22Rv1 (cell line): ENCODE results near the gene TAAR2.
"Not testable (repeated sequence)": the region's sequence is repeated elsewhere in the genome, so short reads cannot be mapped to it uniquely, and the experiment has no call there.

Experiments used
- H3K27ac ChIP-seq: fragments of 450-650 bp; 2 replicates; pipeline ENCODE4 v1.5.1; 2017
- ZFX ChIP-seq: fragments of 450-650 bp; IDR thresholded peaks from 2 replicates; pipeline ENCODE4 v1.6.1; 2017; ENCODE audit warnings: antibody characterized with exemption, borderline replicate concordance
- TF ChIP-seq, protein P1 (sequence below): fragments of 450-650 bp; IDR thresholded peaks from 2 replicates; pipeline ENCODE4 v1.5.1; 2017; ENCODE audit warnings: mild to moderate bottlenecking

The TAAR2 gene

DNA sequence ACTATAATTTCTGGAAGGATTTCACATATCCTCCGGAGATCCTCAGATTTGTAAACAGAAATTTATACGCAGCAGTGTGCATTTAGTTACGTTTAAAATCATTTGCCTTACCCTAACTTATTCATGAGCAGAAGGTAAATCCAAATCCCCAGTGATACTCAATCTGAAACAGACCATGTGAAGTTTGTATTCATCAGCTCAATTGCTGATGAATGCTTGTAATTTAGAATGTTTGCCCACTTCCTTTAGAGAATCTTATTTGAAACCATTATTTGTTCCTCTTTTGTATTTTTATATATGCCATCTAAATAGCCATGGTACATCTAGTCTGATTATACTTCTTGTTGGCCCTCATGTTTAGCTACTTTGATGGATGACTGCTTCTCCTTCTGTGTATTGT, 19.5 kb upstream of the TAAR2 start:
- H3K27ac ChIP-seq = no peak overlapping the region
- no peak for TF ChIP-seq ZFX
- TF ChIP-seq, protein P1, sequence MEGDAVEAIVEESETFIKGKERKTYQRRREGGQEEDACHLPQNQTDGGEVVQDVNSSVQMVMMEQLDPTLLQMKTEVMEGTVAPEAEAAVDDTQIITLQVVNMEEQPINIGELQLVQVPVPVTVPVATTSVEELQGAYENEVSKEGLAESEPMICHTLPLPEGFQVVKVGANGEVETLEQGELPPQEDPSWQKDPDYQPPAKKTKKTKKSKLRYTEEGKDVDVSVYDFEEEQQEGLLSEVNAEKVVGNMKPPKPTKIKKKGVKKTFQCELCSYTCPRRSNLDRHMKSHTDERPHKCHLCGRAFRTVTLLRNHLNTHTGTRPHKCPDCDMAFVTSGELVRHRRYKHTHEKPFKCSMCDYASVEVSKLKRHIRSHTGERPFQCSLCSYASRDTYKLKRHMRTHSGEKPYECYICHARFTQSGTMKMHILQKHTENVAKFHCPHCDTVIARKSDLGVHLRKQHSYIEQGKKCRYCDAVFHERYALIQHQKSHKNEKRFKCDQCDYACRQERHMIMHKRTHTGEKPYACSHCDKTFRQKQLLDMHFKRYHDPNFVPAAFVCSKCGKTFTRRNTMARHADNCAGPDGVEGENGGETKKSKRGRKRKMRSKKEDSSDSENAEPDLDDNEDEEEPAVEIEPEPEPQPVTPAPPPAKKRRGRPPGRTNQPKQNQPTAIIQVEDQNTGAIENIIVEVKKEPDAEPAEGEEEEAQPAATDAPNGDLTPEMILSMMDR = no peak

DNA sequence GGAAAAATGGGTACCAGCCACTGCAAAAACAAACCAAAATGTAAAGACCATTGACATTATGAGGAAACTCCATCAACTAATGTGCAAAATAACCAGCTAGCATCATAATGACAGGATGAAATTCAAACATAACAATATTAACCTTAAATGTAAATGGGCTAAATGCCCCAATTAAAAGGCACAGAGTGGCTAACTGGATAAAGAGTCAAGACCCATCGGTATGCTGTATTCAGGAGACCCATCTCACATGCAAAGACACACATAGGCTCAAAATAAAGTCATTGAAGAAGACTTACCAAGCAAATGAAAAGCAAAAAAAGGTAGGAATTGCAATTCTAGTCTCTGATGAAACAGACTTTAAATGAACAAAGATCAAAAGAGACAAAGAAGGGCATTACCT, 13.1 kb upstream of the TAAR2 start:
- H3K27ac ChIP-seq = not testable (repeated sequence)

DNA sequence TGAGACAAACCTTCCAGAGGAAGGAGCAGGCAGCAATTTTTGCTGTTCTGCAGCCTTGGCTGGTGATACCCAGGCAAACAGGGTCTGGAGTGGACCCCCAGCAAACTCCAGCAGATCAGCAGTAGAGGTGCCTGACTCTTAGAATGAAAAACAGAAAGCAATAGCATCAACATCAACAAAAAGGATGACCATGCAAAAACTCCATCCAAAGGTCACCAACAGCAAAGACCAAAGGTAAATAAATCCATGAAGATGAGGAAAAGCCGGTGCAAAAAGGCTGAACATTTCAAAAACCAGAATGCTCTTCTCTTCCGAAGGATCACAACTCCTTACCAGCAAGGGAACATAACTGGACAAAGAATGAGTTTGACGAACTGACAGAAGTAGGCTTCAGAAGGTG, 11.8 kb upstream of the TAAR2 start:
- H3K27ac ChIP-seq = not testable (repeated sequence)

DNA sequence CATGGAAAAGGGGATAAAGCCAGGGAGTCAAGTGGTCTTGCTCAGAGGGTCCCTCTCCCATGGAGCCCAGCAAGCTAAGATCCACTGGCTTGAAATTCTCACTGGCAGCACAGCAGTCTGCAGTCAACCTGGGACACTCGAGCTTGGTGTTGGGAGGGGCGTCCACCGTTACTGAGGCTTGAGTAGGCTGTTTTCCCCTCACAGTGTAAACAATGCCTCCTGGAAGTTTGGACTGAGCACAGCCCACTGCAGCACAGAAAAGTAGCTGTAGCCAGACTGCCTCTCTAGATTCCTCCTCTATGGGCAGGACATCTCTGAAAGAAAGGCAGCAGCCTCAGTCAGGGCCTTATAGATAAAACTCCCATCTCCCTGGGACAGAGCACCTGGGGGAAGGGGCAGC, 11.2 kb upstream of the TAAR2 start:
- not testable (repeated sequence) for H3K27ac ChIP-seq

DNA sequence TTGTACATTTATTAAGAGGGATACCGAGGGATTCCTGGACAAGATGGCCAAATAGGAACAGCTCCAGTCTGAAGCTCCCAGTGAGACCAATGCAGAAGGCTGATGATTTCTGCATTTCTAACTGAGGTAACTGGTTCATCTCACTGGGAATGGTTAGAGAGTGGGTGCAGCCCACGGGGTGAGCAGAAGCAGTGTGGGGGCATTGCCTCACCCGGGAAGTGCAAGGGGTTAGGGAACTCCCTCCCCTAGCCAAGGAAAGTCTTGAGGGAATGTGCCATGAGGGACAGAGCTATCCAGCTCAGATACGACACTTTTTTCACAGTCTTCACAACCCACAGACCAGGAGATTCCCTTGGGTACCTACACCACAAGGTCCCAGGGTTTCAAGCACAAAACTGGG, 10.7 kb upstream of the TAAR2 start:
- no peak overlapping the region for H3K27ac ChIP-seq
- TF ChIP-seq ZFX = no peak
- TF ChIP-seq, protein P1 = no peak

DNA sequence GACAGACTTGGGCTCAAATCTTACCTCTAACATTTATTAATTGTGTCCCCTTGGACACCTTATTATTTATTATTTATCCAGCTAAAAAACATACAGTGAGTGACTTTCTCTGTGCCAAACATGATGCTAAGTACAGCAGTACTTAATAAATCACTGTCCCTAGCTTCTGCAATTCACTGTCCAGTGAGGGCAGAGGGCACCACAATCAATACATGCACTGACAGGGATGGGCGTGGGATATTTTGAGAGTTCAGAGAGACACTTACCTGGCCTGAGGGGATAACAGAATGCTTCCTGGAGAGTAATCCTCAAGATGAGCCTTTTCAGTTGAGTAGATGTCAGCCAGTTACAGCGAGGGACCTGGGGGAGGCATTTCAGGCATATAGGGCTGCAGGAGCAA, 9.3 kb upstream of the TAAR2 start:
- H3K27ac ChIP-seq = no peak overlapping the region
- no peak for TF ChIP-seq ZFX
- TF ChIP-seq, protein P1 = no peak

DNA sequence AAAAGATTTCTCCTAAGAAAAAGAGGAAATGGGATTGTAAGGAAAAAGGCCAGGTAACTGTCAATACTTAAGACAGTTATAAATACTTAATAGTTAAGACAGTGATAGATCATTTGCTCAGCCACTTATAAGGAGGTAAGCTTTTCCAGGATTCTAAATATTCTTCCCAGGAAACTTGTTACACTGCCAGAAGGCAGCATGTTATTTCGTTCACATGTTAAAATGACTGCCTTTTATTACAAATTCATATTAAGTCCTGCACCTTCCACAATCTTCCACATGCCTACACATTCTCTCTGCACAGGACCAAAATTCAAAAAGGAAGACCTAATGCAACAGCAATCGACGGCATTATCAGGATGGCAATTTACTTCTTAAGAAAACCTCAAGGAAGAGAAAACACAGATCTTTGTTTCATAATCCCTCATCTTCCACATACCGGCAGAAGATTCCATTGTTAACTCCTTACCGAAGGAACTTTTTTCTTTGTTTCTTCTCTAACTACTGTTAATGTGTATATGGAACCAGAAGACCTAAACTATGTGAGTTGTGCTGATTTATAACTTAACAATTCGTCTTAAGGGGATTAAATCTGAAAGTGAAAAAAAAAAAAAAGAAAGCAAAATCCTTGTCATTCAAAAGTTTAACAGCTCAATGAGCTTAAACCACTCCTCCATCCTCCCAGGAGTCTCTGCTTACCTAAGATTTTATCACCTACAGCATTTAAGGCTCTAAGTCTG, 799 bp downstream of the TAAR2 start:
- TF ChIP-seq ZFX = no peak
- TF ChIP-seq, protein P1 = no peak
- no peak overlapping the region for H3K27ac ChIP-seq

DNA sequence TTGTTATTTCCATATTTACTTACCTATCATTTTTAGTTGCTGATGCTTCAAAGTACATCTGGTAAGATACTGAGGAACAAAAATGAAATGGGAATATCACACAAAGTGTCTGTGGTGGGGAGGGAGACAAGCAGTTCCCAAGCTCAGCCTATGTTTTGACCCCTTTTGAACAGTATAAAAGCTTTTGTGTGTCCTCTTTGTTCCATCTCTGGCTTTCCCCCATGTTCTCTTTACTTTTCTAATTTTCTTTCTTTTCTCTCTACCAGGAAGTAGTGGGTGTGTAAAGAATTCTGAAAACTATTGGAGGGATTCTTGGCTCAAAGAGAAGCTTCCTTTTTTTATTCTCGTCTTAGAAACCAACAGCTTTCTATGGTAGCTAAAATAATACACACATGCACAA, 7.4 kb downstream of the TAAR2 start:
- TF ChIP-seq, protein P1 = no peak
- no peak overlapping the region for H3K27ac ChIP-seq

DNA sequence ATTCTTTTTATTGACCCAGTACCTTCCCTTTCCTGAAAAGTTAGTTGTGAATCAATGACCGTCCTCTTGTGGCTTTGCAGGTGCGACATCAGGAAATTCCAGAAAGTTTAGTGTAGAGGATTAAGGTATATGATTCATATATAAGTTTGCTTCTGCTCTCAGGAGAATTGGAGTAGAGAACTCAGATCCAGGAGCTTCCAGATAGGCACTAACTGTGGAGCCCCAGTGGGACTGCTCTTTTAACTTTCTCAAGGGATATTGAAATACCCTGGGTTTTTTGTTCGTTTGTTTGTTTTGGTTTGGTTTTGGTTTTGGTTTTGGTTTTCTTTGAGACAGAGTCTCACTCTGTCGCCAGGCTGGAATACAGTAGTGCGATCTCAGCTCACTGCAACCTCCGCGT, 9.5 kb downstream of the TAAR2 start:
- no peak overlapping the region for H3K27ac ChIP-seq
- TF ChIP-seq, protein P1 = no peak
- no peak for TF ChIP-seq ZFX
